Lung (tissue), 12 donors: ENCODE results near the gene DNAH7. TPM values are rescaled to one million over a fixed set of nuclear protein-coding genes. Genes with fewer than 3 reads are reported as not detected.
"Not testable (repeated sequence)": the region's sequence is repeated elsewhere in the genome, so short reads cannot be mapped to it uniquely, and the experiment has no call there.

ENCODE experiments used
- ATAC-seq: fragments of 200-7000 bp; cut with Tn5 transposase; one replicate; pipeline ENCODE4 v1.9.1; 2020; ENCODE audit warnings: moderate number of reproducible peaks; ENCODE audit not compliant: insufficient read depth, low FRiP score
- DNase-seq, 3 donors: peaks; one replicate each; pipeline ENCODE4 v3.0.0-alpha.2; 2013 to 2017
- H3K27ac ChIP-seq, 2 donors: one replicate each; pipeline ENCODE4 v1.5.1; 2013; ENCODE audit warnings: mild to moderate bottlenecking in 2 of 2, moderate library complexity in 2 of 2, control low read depth in 1 of 2, inconsistent platforms in 1 of 2, low read depth in 1 of 2, low read length in 1 of 2
- H3K27me3 ChIP-seq, 3 donors: one replicate each; pipeline ENCODE4 v1.5.1; 2013; ENCODE audit warnings: low read length in 2 of 3; ENCODE audit not compliant: control insufficient read depth in 3 of 3, insufficient read depth in 3 of 3
- H3K36me3 ChIP-seq, 4 donors: one replicate each; pipeline ENCODE4 v1.5.1; 2013; ENCODE audit warnings: low read length in 4 of 4, mild to moderate bottlenecking in 1 of 4, moderate library complexity in 1 of 4; ENCODE audit not compliant: control insufficient read depth in 4 of 4, insufficient read depth in 4 of 4
- H3K4me1 ChIP-seq, 5 donors: one replicate each; pipeline ENCODE4 v1.5.1; 2013; ENCODE audit warnings: low read length in 5 of 5, mild to moderate bottlenecking in 2 of 5, moderate library complexity in 1 of 5; ENCODE audit not compliant: control insufficient read depth in 5 of 5, insufficient read depth in 5 of 5
- H3K4me3 ChIP-seq: one replicate; pipeline ENCODE4 v1.5.1; 2013; ENCODE audit warnings: mild to moderate bottlenecking, control low read depth, moderate library complexity
- H3K9ac ChIP-seq, 2 donors: one replicate each; pipeline ENCODE4 v1.5.1; 2013; ENCODE audit warnings: low read length in 2 of 2, control low read depth in 1 of 2; ENCODE audit not compliant: insufficient read depth in 1 of 2
- H3K9me3 ChIP-seq, 4 donors: one replicate each; pipeline ENCODE4 v1.5.1; 2013; ENCODE audit warnings: low read length in 3 of 4, mild to moderate bottlenecking in 1 of 4, moderate library complexity in 1 of 4; ENCODE audit not compliant: control insufficient read depth in 4 of 4, insufficient read depth in 3 of 4
- WGBS, 2 donors: extraction: QIAGEN DNeasy Blood & Tissue Kit; methylation state at CpG; one replicate each; pipeline ENCODE4 v1.1.7; 2013; 5-methylcytosine and 5-hydroxymethylcytosine counted together
- polyA plus RNA-seq, 2 donors: library from polyadenylated mRNA; stranded (reverse); fragments of 200-250 nt; gene quantifications; one replicate each; pipeline ENCODE4 v1.2.1, GENCODE V29; 2013
- total RNA-seq, 2 donors: library from RNA; depleted of rRNA in 1 of 2; stranded (reverse); fragments of >200 nt in 1 of 2; gene quantifications; one replicate each; pipeline ENCODE4 v1.2.1, GENCODE V29; 2014 to 2021
- TF ChIP-seq, protein P1 (sequence below): IDR thresholded peaks from 2 replicates; pipeline ENCODE4 v1.5.1; 2012; ENCODE audit warnings: mild to moderate bottlenecking; ENCODE audit errors: control extremely low read depth, extremely low read depth
- donor health status: control.
- donor health status: control.
- donor health status: Bipolar disorder and iron deficiency.
- donor health status: healthy.
- donor health status: DM: yes; HTN: yes; CAD: no.

Gene DNAH7
- total and polyA plus RNA-seq, 4 donors, result 1.9 to 32.9 (median 11.3) TPM

- H3K4me3 ChIP-seq, result no peak overlapping the region
- H3K27ac ChIP-seq, result no peak overlapping the region
- peaks cover 0 to 3% (median 0%) of the 10 kb centered on the region in 4 donors for H3K9me3 ChIP-seq
- DNase-seq (no peak), ATAC-seq (no peak)
- H3K36me3 ChIP-seq, result peaks cover 0 to 6% (median 3%) of the 10 kb centered on the region in 4 donors
- WGBS, 2 donors, result 97% methylated on average over 7 of the region's 7 CpGs
- TF ChIP-seq, protein P1, sequence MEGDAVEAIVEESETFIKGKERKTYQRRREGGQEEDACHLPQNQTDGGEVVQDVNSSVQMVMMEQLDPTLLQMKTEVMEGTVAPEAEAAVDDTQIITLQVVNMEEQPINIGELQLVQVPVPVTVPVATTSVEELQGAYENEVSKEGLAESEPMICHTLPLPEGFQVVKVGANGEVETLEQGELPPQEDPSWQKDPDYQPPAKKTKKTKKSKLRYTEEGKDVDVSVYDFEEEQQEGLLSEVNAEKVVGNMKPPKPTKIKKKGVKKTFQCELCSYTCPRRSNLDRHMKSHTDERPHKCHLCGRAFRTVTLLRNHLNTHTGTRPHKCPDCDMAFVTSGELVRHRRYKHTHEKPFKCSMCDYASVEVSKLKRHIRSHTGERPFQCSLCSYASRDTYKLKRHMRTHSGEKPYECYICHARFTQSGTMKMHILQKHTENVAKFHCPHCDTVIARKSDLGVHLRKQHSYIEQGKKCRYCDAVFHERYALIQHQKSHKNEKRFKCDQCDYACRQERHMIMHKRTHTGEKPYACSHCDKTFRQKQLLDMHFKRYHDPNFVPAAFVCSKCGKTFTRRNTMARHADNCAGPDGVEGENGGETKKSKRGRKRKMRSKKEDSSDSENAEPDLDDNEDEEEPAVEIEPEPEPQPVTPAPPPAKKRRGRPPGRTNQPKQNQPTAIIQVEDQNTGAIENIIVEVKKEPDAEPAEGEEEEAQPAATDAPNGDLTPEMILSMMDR, result no peak
- no peak overlapping the region for H3K9ac ChIP-seq
- H3K27me3 ChIP-seq, result no peaks in the 10 kb centered on the region
- no peaks in the 10 kb centered on the region for H3K4me1 ChIP-seq
Measured at GRCh38 chr2:195694553-195694952, 374.1 kb downstream of the DNAH7 start.

GRCh38 chr2:195692531-195692930 is 376.1 kb downstream of the DNAH7 start:
- not testable (repeated sequence) for H3K4me1 ChIP-seq, H3K4me3 ChIP-seq, H3K27me3 ChIP-seq, DNase-seq, ATAC-seq, H3K27ac ChIP-seq, H3K36me3 ChIP-seq, H3K9ac ChIP-seq, H3K9me3 ChIP-seq
- 81 to 83% methylated on average over 3 of the region's 3 CpGs for WGBS, 2 donors

Other genes with a start within 250 kb of the DNAH7 start
- gene STK17B, start 102.7 kb upstream of the DNAH7 start, total RNA-seq, result 10 to 100 TPM; 35.8 to 73.7 TPM
- 10 to 100 TPM in 1 of 2 donors, 1 to 10 TPM in 1; 9.0 to 18.6 TPM for gene STK17B, start 102.7 kb upstream of the DNAH7 start, polyA plus RNA-seq